OCI-LY3 (cell line): ENCODE data around the gene LHFPL6.

ENCODE experiments used
- H2AFZ ChIP-seq: fragments of 200-600, 300-600 bp; shearing (Covaris generic); 2 replicates; pipeline ENCODE4 v1.6.0; 2014; ENCODE audit warnings: antibody characterized with exemption, low read depth, low read length
- H3K27ac ChIP-seq: fragments of 200-600, 300-600 bp; sonication (generic); 2 replicates; pipeline ENCODE4 v1.5.1; 2014; ENCODE audit warnings: mild to moderate bottlenecking, low read length, moderate library complexity, mixed read lengths
- H3K27me3 ChIP-seq: fragments of 200-600, 300-600 bp; sonication (generic); 2 replicates; pipeline ENCODE4 v1.6.1; 2014; ENCODE audit warnings: low read depth, low read length, mixed read lengths
- H3K36me3 ChIP-seq: fragments of 200-600, 300-600 bp; sonication (generic); replicated peaks from 2 replicates; pipeline ENCODE3; 2014; ENCODE audit warnings: low read depth, low read length, mixed read lengths
- H3K4me1 ChIP-seq: fragments of 300-600, 200-600 bp; sonication (generic); 2 replicates; pipeline ENCODE4 v1.6.1; 2014; ENCODE audit warnings: low read length, mixed read lengths
- H3K4me2 ChIP-seq: fragments of 200-600, 300-600 bp; sonication (generic); 2 replicates; pipeline ENCODE4 v1.6.1; 2014; ENCODE audit warnings: low read length, mixed read lengths
- H3K4me3 ChIP-seq: fragments of 300-600, 200-600 bp; sonication (generic); 2 replicates; pipeline ENCODE4 v1.5.1; 2014; ENCODE audit warnings: antibody characterized with exemption, mild to moderate bottlenecking, low read length, moderate library complexity
- H3K79me2 ChIP-seq: fragments of 300-600, 200-600 bp; shearing (Covaris generic); 2 replicates; pipeline ENCODE4 v1.6.1; 2014; ENCODE audit warnings: mild to moderate bottlenecking, low read length, mixed read lengths
- H3K9ac ChIP-seq: fragments of 300-600, 200-600 bp; shearing (Covaris generic); 2 replicates; pipeline ENCODE4 v1.6.0; 2014; ENCODE audit warnings: mild to moderate bottlenecking, low read length, moderate library complexity
- H3K9me3 ChIP-seq: fragments of 200-600, 300-600 bp; shearing (Covaris generic); 2 replicates; pipeline ENCODE4 v1.6.1; 2014; ENCODE audit warnings: low read length, mixed read lengths; ENCODE audit not compliant: insufficient read depth
- H4K20me1 ChIP-seq: fragments of 200-600, 300-600 bp; sonication (generic); 2 replicates; pipeline ENCODE4 v1.6.1; 2016; ENCODE audit warnings: low read length, mixed read lengths; ENCODE audit not compliant: insufficient read depth
- CTCF ChIP-seq: fragments of 200-600, 300-600 bp; sonication (generic); IDR thresholded peaks from 2 replicates; pipeline ENCODE4 v1.5.1; 2014; ENCODE audit warnings: antibody characterized with exemption, low read length, low read depth
- EZH2phosphoT487 ChIP-seq: fragments of 200-600 bp; shearing (Covaris generic); IDR thresholded peaks from 2 replicates; pipeline ENCODE4 v1.6.1; 2018; ENCODE audit warnings: antibody characterized with exemption, mixed run types, low read depth

Gene LHFPL6

GRCh38 chr13:39376076-39376475 is 226.9 kb downstream of the LHFPL6 start:
- no peaks in the 10 kb centered on the region for H3K79me2 ChIP-seq
- no peaks in the 10 kb centered on the region for H3K9me3 ChIP-seq
- H3K27ac ChIP-seq = no peak overlapping the region
- H3K27me3 ChIP-seq = 0 out of 2 replicates have a peak, but pooled peaks cover 5% of the 10 kb centered on the region
- no peak overlapping the region for H3K4me3 ChIP-seq
- H4K20me1 ChIP-seq = no peaks in the 10 kb centered on the region
- no peak overlapping the region for H2AFZ ChIP-seq
- no peak overlapping the region for H3K4me2 ChIP-seq
- peaks cover 13% of the 10 kb centered on the region for H3K36me3 ChIP-seq
- TF ChIP-seq EZH2phosphoT487 (no peak), CTCF (no peak)
- H3K4me1 ChIP-seq = peaks cover 34% of the 10 kb centered on the region
- no peak overlapping the region for H3K9ac ChIP-seq

- no peak overlapping the region for H3K4me2 ChIP-seq
- H3K4me3 ChIP-seq = no peak overlapping the region
- 0 out of 2 replicates have a peak, but pooled peaks cover 5% of the 10 kb centered on the region for H3K27me3 ChIP-seq
- no peaks in the 10 kb centered on the region for H3K79me2 ChIP-seq
- peaks cover 34% of the 10 kb centered on the region for H3K4me1 ChIP-seq
- TF ChIP-seq CTCF = no peak
- no peak for TF ChIP-seq EZH2phosphoT487
- H3K27ac ChIP-seq = no peak overlapping the region
- H3K9ac ChIP-seq = no peak overlapping the region
- H3K36me3 ChIP-seq = peaks cover 11% of the 10 kb centered on the region
- H3K9me3 ChIP-seq = no peaks in the 10 kb centered on the region
- no peaks in the 10 kb centered on the region for H4K20me1 ChIP-seq
- no peak overlapping the region for H2AFZ ChIP-seq
Observed at GRCh38 chr13:39375601-39376000, 227.4 kb downstream of the LHFPL6 start.

GRCh38 chr13:39374741-39375189 is 228.2 kb downstream of the LHFPL6 start:
- Histone ChIP-seq H3K27me3 (0 out of 2 replicates have a peak, but pooled peaks cover 5% of the 10 kb centered on the region), H3K79me2 (no peaks in the 10 kb centered on the region), H3K4me2 (no peak overlapping the region), H4K20me1 (no peaks in the 10 kb centered on the region), H3K9ac (no peak overlapping the region), H3K27ac (no peak overlapping the region), H3K36me3 (peaks cover 11% of the 10 kb centered on the region), H2AFZ (no peak overlapping the region), H3K9me3 (no peaks in the 10 kb centered on the region), H3K4me1 (peaks cover 28% of the 10 kb centered on the region), H3K4me3 (no peak overlapping the region)
- TF ChIP-seq CTCF (no peak), EZH2phosphoT487 (no peak)

GRCh38 chr13:39373145-39373544 is 229.8 kb downstream of the LHFPL6 start:
- Histone ChIP-seq H3K9ac (no peak overlapping the region), H3K27ac (no peak overlapping the region), H3K27me3 (0 out of 2 replicates have a peak, but pooled peaks cover 5% of the 10 kb centered on the region), H3K4me3 (no peak overlapping the region), H3K4me2 (no peak overlapping the region), H3K36me3 (peaks cover 11% of the 10 kb centered on the region), H4K20me1 (no peaks in the 10 kb centered on the region), H3K79me2 (no peaks in the 10 kb centered on the region), H3K9me3 (no peaks in the 10 kb centered on the region), H2AFZ (no peak overlapping the region), H3K4me1 (peaks cover 12% of the 10 kb centered on the region)
- TF ChIP-seq CTCF = no peak
- TF ChIP-seq EZH2phosphoT487 = no peak
